MM.1S (cell line): ENCODE measurements around the gene THAP7.

ENCODE experiments used
- DNase-seq: peaks from one replicate; pipeline ENCODE4 v3.0.0-alpha.2; 2015
- H2AFZ ChIP-seq: fragments of 300-600 bp; sonication (generic); 2 replicates; pipeline ENCODE4 v1.6.0; 2016; ENCODE audit warnings: antibody characterized with exemption, low read length
- H3F3A ChIP-seq: fragments of 300-600 bp; sonication (generic); 2 replicates; pipeline ENCODE4 v1.6.1; 2016; ENCODE audit warnings: mild to moderate bottlenecking, antibody characterized with exemption, low read length, moderate library complexity, mixed read lengths; ENCODE audit not compliant: insufficient read depth
- H3K27ac ChIP-seq: fragments of 300-600 bp; sonication (generic); 2 replicates; pipeline ENCODE4 v1.5.1; 2016; ENCODE audit warnings: mild to moderate bottlenecking, low read length
- H3K27me3 ChIP-seq: fragments of 300-600 bp; sonication (generic); replicated peaks from 2 replicates; pipeline ENCODE4 v1.6.0; 2016; ENCODE audit warnings: low read length; ENCODE audit not compliant: insufficient read depth
- H3K36me3 ChIP-seq: fragments of 300-600 bp; sonication (generic); replicated peaks from 2 replicates; pipeline ENCODE4 v1.6.1; 2016; ENCODE audit warnings: mild to moderate bottlenecking, low read length, mixed read lengths; ENCODE audit not compliant: insufficient read depth
- H3K4me1 ChIP-seq: fragments of 300-600 bp; sonication (generic); 2 replicates; pipeline ENCODE4 v1.6.1; 2016; ENCODE audit warnings: low read length, mixed read lengths
- H3K4me2 ChIP-seq: fragments of 300-600 bp; sonication (generic); 2 replicates; pipeline ENCODE4 v1.6.0; 2016; ENCODE audit warnings: low read depth, low read length
- H3K4me3 ChIP-seq: fragments of 300-600 bp; sonication (generic); 2 replicates; pipeline ENCODE4 v1.5.1; 2016; ENCODE audit warnings: low read length, mixed read lengths
- H3K79me2 ChIP-seq: fragments of 300-600 bp; sonication (generic); 2 replicates; pipeline ENCODE4 v1.6.1; 2016; ENCODE audit warnings: mixed run types, low read length, mixed read lengths
- H3K9ac ChIP-seq: fragments of 300-600 bp; sonication (generic); 2 replicates; pipeline ENCODE4 v1.6.1; 2016; ENCODE audit warnings: low read length, mixed read lengths
- H3K9me2 ChIP-seq: fragments of 300-600 bp; sonication (generic); replicated peaks from 2 replicates; pipeline ENCODE4 v1.6.1; 2016; ENCODE audit warnings: mild to moderate bottlenecking, low read length, mixed read lengths; ENCODE audit not compliant: insufficient read depth
- H3K9me3 ChIP-seq: fragments of 300-600 bp; sonication (generic); replicated peaks from 2 replicates; pipeline ENCODE4 v1.6.1; 2016; ENCODE audit warnings: mild to moderate bottlenecking, low read length, mixed read lengths; ENCODE audit not compliant: insufficient read depth
- H4K20me1 ChIP-seq: fragments of 300-600 bp; sonication (generic); 2 replicates; pipeline ENCODE4 v1.6.1; 2016; ENCODE audit warnings: mild to moderate bottlenecking, low read length, moderate library complexity, mixed read lengths; ENCODE audit not compliant: insufficient read depth
- CTCF ChIP-seq: fragments of 300-600 bp; sonication (generic); IDR thresholded peaks from 2 replicates; pipeline ENCODE4 v1.5.1; 2016; ENCODE audit warnings: antibody characterized with exemption, low read length, mixed read lengths
- EZH2 ChIP-seq: fragments of 300-600 bp; sonication (generic); optimal IDR thresholded peaks from 2 replicates; pipeline ENCODE3; 2017; ENCODE audit warnings: low read depth, mild to moderate bottlenecking, antibody characterized with exemption, low read length, mixed read lengths
- EZH2phosphoT487 ChIP-seq: fragments of 300-600 bp; sonication (generic); IDR thresholded peaks from 2 replicates; pipeline ENCODE4 v1.6.1; 2018; ENCODE audit warnings: antibody characterized with exemption, low read length

Gene THAP7

GRCh38 chr22:21031545-21032036, 29.7 kb upstream of the THAP7 start:
- Histone ChIP-seq H3K4me3 (no peak overlapping the region), H2AFZ (no peak overlapping the region), H3K79me2 (no peaks in the 10 kb centered on the region), H3K4me1 (no peaks in the 10 kb centered on the region), H3K9me2 (no peaks in the 10 kb centered on the region), H3K9ac (no peak overlapping the region), H4K20me1 (no peaks in the 10 kb centered on the region), H3K36me3 (no peaks in the 10 kb centered on the region), H3K4me2 (no peak overlapping the region), H3K27ac (no peak overlapping the region), H3K27me3 (peaks cover 25% of the 10 kb centered on the region), H3F3A (no peaks in the 10 kb centered on the region), H3K9me3 (no peaks in the 10 kb centered on the region)
- no peak for DNase-seq
- TF ChIP-seq EZH2phosphoT487 (no peak), EZH2 (no peak), CTCF (no peak)

GRCh38 chr22:21030621-21031544, 29.0 kb upstream of the THAP7 start:
- H3K27me3 ChIP-seq, result peaks cover 25% of the 10 kb centered on the region
- TF ChIP-seq CTCF (no peak), EZH2phosphoT487 (no peak), EZH2 (no peak)
- H3K36me3 ChIP-seq, result no peaks in the 10 kb centered on the region
- no peak overlapping the region for H3K9ac ChIP-seq
- H4K20me1 ChIP-seq, result no peaks in the 10 kb centered on the region
- no peaks in the 10 kb centered on the region for H3K4me1 ChIP-seq
- H3K9me2 ChIP-seq, result no peaks in the 10 kb centered on the region
- H3F3A ChIP-seq, result no peaks in the 10 kb centered on the region
- DNase-seq, result no peak
- no peaks in the 10 kb centered on the region for H3K79me2 ChIP-seq
- H3K9me3 ChIP-seq, result no peaks in the 10 kb centered on the region
- H3K4me2 ChIP-seq, result no peak overlapping the region
- H3K27ac ChIP-seq, result no peak overlapping the region
- H2AFZ ChIP-seq, result no peak overlapping the region
- no peak overlapping the region for H3K4me3 ChIP-seq

GRCh38 chr22:21030032-21030431, 28.1 kb upstream of the THAP7 start:
- Histone ChIP-seq H3K4me1 (no peaks in the 10 kb centered on the region; the same call in 1 of the 2 replicates), H3K9me3 (no peaks in the 10 kb centered on the region), H3K36me3 (no peaks in the 10 kb centered on the region), H3K4me3 (no peak overlapping the region), H3K79me2 (no peaks in the 10 kb centered on the region), H3K9ac (no peak overlapping the region), H3K4me2 (no peak overlapping the region), H3K27ac (no peak overlapping the region), H4K20me1 (no peaks in the 10 kb centered on the region), H3K27me3 (peaks cover 25% of the 10 kb centered on the region), H2AFZ (no peak overlapping the region), H3F3A (no peaks in the 10 kb centered on the region), H3K9me2 (no peaks in the 10 kb centered on the region)
- TF ChIP-seq CTCF, result no peak
- TF ChIP-seq EZH2, result no peak
- TF ChIP-seq EZH2phosphoT487, result no peak
- no peak for DNase-seq
